Measurements from ENCODE around the gene LONP2.
A peak's percentile ranks its signal among the peaks of the same experiment; 100 is the strongest.

LONP2 gene

DNA sequence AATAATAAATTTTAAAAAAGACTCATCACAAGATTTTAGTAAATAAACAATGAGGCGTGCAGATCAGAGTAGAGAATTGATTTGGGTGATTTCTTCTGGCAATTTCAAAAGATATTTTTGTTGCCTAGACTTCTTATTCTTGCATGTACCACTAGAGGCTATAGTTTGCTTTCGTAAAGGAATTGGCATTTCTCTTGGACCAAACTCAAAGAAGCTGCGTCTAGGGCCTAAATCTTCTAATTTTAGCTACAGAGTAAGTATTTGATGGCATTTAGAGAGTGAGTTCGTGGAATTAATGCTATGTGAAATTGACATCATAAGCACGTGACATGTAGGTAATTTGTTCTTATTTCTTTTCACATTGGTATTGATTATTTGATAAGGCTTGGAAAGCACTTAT lies 27.6 kb downstream of the LONP2 start:
- no peaks in the 10 kb centered on the region for H3K36me3 ChIP-seq (ENCODE audit: control insufficient read depth, insufficient read depth, low read length)
- H2AFZ ChIP-seq: no peak overlapping the region
- H3K79me2 ChIP-seq: peaks cover 4% of the 10 kb centered on the region
- TF ChIP-seq, protein P1, sequence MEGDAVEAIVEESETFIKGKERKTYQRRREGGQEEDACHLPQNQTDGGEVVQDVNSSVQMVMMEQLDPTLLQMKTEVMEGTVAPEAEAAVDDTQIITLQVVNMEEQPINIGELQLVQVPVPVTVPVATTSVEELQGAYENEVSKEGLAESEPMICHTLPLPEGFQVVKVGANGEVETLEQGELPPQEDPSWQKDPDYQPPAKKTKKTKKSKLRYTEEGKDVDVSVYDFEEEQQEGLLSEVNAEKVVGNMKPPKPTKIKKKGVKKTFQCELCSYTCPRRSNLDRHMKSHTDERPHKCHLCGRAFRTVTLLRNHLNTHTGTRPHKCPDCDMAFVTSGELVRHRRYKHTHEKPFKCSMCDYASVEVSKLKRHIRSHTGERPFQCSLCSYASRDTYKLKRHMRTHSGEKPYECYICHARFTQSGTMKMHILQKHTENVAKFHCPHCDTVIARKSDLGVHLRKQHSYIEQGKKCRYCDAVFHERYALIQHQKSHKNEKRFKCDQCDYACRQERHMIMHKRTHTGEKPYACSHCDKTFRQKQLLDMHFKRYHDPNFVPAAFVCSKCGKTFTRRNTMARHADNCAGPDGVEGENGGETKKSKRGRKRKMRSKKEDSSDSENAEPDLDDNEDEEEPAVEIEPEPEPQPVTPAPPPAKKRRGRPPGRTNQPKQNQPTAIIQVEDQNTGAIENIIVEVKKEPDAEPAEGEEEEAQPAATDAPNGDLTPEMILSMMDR (IDR thresholded peaks at IDR 0.05): no peak
- H3K4me2 ChIP-seq (ENCODE audit: low read length): no peak overlapping the region
- H3K27ac ChIP-seq: no peak overlapping the region
- no peak overlapping the region for H3K9ac ChIP-seq
- H3K4me3 ChIP-seq (ENCODE audit: low read depth, low read length): no peak overlapping the region
- H3K4me1 ChIP-seq: no peaks in the 10 kb centered on the region
- no peaks in the 10 kb centered on the region for H3K27me3 ChIP-seq (ENCODE audit: control insufficient read depth, insufficient read depth, low read length)
- H3K9me3 ChIP-seq (ENCODE audit: control insufficient read depth, low read length): no peaks in the 10 kb centered on the region

DNA sequence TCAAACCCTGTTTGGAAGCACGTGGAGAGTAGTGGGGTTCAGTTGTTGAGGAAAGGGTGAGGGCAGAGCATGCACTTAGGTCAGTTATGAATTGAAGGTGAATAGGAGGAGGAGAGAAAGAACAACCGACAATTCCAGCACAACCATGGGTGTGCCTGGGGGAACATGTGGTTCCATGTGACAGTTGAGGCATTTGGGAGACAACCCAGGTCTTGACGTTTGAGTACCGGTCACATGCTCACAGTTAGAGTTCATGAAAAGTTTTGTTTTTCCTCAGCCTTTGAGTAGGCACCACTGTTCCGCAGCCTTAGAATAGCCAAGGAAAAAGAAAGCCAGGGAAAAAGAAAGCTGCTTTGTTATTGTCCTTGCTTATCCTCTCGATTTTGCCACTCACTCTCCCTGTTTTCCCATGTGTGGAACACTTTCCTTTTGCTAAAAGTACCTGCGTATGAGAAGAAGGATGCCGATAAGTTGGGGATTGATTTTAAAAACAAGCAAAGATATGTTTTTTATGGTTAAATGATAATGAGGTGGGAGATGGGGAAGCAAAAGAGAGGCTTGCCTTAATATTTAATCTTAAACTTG lies 28.8 kb downstream of the LONP2 start:
- Histone ChIP-seq H3K4me3 (ENCODE audit: low read depth, low read length) (no peak overlapping the region), H3K36me3 (ENCODE audit: control insufficient read depth, insufficient read depth, low read length) (no peaks in the 10 kb centered on the region), H3K9me3 (ENCODE audit: control insufficient read depth, low read length) (no peaks in the 10 kb centered on the region), H3K27me3 (ENCODE audit: control insufficient read depth, insufficient read depth, low read length) (no peaks in the 10 kb centered on the region), H2AFZ (no peak overlapping the region), H3K4me2 (ENCODE audit: low read length) (no peak overlapping the region), H3K9ac (no peak overlapping the region), H3K4me1 (no peaks in the 10 kb centered on the region), H3K79me2 (peaks cover 4% of the 10 kb centered on the region), H3K27ac (peak overlapping the region; percentile 29)
- TF ChIP-seq, protein P1 (IDR thresholded peaks at IDR 0.05): no peak

GRCh38 chr16:48274476-48274875 lies 30.4 kb downstream of the LONP2 start:
- Histone ChIP-seq H3K4me3 (ENCODE audit: low read depth, low read length) (no peak overlapping the region), H3K9me3 (ENCODE audit: control insufficient read depth, low read length) (no peaks in the 10 kb centered on the region), H2AFZ (no peak overlapping the region), H3K27me3 (ENCODE audit: control insufficient read depth, insufficient read depth, low read length) (no peaks in the 10 kb centered on the region), H3K36me3 (ENCODE audit: control insufficient read depth, insufficient read depth, low read length) (no peaks in the 10 kb centered on the region), H3K9ac (no peak overlapping the region), H3K27ac (no peak overlapping the region), H3K79me2 (peaks cover 7% of the 10 kb centered on the region), H3K4me2 (ENCODE audit: low read length) (no peak overlapping the region), H3K4me1 (no peaks in the 10 kb centered on the region)
- TF ChIP-seq, protein P1 (IDR thresholded peaks at IDR 0.05): no peak

DNA sequence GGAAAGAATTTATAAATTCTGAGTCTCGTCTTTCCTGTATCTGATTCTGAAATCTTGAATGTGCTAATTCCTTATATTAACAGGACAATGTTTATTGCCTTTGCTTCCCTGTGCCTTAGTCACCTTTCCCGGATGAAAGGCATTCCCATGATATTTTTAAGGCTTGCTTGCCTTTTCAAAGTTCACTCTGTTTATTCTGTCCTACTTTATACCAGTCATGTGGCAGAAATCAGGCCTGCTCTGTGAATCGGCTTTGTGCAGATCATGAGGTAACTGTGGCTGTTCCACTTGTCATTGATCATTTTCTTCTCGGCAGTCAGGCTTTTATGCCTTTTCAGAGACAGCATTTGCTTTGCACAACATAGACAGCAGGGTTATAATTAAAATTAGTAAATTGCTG lies 32.0 kb downstream of the LONP2 start:
- Histone ChIP-seq H3K79me2 (peaks cover 10% of the 10 kb centered on the region), H3K9ac (no peak overlapping the region), H3K27ac (no peak overlapping the region), H3K9me3 (ENCODE audit: control insufficient read depth, low read length) (no peaks in the 10 kb centered on the region), H3K27me3 (ENCODE audit: control insufficient read depth, insufficient read depth, low read length) (no peaks in the 10 kb centered on the region), H3K4me2 (ENCODE audit: low read length) (no peak overlapping the region), H3K4me1 (no peaks in the 10 kb centered on the region), H3K4me3 (ENCODE audit: low read depth, low read length) (no peak overlapping the region), H2AFZ (no peak overlapping the region), H3K36me3 (ENCODE audit: control insufficient read depth, insufficient read depth, low read length) (no peaks in the 10 kb centered on the region)
- TF ChIP-seq, protein P1 (IDR thresholded peaks at IDR 0.05): no peak

GRCh38 chr16:48277158-48277557 lies 33.1 kb downstream of the LONP2 start:
- Histone ChIP-seq H3K4me3 (ENCODE audit: low read depth, low read length) (no peak overlapping the region), H3K4me2 (ENCODE audit: low read length) (no peak overlapping the region), H3K27me3 (ENCODE audit: control insufficient read depth, insufficient read depth, low read length) (no peaks in the 10 kb centered on the region), H3K27ac (no peak overlapping the region), H3K9me3 (ENCODE audit: control insufficient read depth, low read length) (no peaks in the 10 kb centered on the region), H3K4me1 (no peaks in the 10 kb centered on the region), H3K36me3 (ENCODE audit: control insufficient read depth, insufficient read depth, low read length) (no peaks in the 10 kb centered on the region), H2AFZ (no peak overlapping the region), H3K9ac (no peak overlapping the region), H3K79me2 (peaks cover 10% of the 10 kb centered on the region)
- TF ChIP-seq, protein P1 (IDR thresholded peaks at IDR 0.05): no peak
